B cell (primary cell): ENCODE data around the gene MYADML2. TPM values are rescaled to one million over a fixed set of nuclear protein-coding genes. Genes with fewer than 3 reads are reported as not detected.

ENCODE experiments used
- ATAC-seq: fragments of 200-7000 bp; cut with Tn5 transposase; one replicate; pipeline ENCODE4 v1.10.0; 2021; ENCODE audit warnings: low read depth, mild to moderate bottlenecking, moderate number of reproducible peaks, moderate library complexity
- CTCF ChIA-PET: fragments of 350-600 bp; sonication (Branson Sonifier 250); formaldehyde crosslinking; loops from one replicate; lab custom pipeline; 2021; ENCODE audit warnings: antibody characterized with exemption, inconsistent platforms; lab: Charles Lee
- POLR2A ChIA-PET: fragments of 350-600 bp; sonication (Branson Sonifier 250); formaldehyde crosslinking; loops from one replicate; lab custom pipeline; 2021; ENCODE audit warnings: antibody characterized with exemption; lab: Charles Lee
- DNase-seq: peaks from one replicate; pipeline ENCODE4 v3.0.0; 2013
- H2AFZ ChIP-seq: 2 replicates; pipeline ENCODE4 v1.6.1; 2012; ENCODE audit warnings: mild to moderate bottlenecking, low read depth, low read length; ENCODE audit not compliant: insufficient read depth, poor library complexity, severe bottlenecking
- H3K27ac ChIP-seq, 2 donors: 1 replicate in 1 of 2; 2 replicates in 1 of 2; pipeline ENCODE4 v1.5.1; 2012 to 2013; ENCODE audit warnings: low read length in 2 of 2, mild to moderate bottlenecking in 2 of 2, moderate library complexity in 1 of 2
- H3K27me3 ChIP-seq, 4 experiments: fragments of 200-600 bp in 1 of 4; sonication (generic) in 1 of 4; replicated peaks in 1 of 4; 1 replicate in 2 of 4; 2 replicates in 2 of 4; pipeline versions ENCODE4 v1.6.1 to v1.7.0; 2013 to 2016; ENCODE audit warnings: low read length in 3 of 4, mild to moderate bottlenecking in 2 of 4, mixed read lengths in 1 of 4, moderate library complexity in 1 of 4; ENCODE audit not compliant: insufficient read depth in 4 of 4, control insufficient read depth in 3 of 4; ENCODE audit errors: control extremely low read depth in 1 of 4
- H3K36me3 ChIP-seq, 2 experiments: replicated peaks in 1 of 2; 1 replicate in 1 of 2; 2 replicates in 1 of 2; pipeline versions ENCODE4 v1.6.1 to v1.7.1; 2013; ENCODE audit warnings: low read length in 1 of 2; ENCODE audit not compliant: insufficient read depth in 2 of 2, control insufficient read depth in 1 of 2; ENCODE audit errors: control extremely low read depth in 1 of 2, extremely low read depth in 1 of 2
- H3K4me1 ChIP-seq, 2 donors: fragments of 200-600 bp in 1 of 2; sonication (generic) in 1 of 2; 1 replicate in 1 of 2; 2 replicates in 1 of 2; pipeline versions ENCODE4 v1.5.1 to v1.6.1; 2013 to 2017; ENCODE audit warnings: low read length in 2 of 2; ENCODE audit not compliant: control insufficient read depth in 2 of 2, insufficient read depth in 2 of 2
- H3K4me2 ChIP-seq: replicated peaks from 2 replicates; pipeline ENCODE3; 2012; ENCODE audit warnings: mild to moderate bottlenecking, low read depth, low read length; ENCODE audit not compliant: poor library complexity, severe bottlenecking
- H3K4me3 ChIP-seq, 5 experiments: fragments of 200-600 bp in 1 of 5; sonication (generic) in 1 of 5; 1 replicate in 3 of 5; 2 replicates in 2 of 5; pipeline versions ENCODE4 v1.5.1 to v1.7.0; 2011 to 2016; ENCODE audit warnings: low read length in 4 of 5, mild to moderate bottlenecking in 4 of 5, low read depth in 2 of 5, control low read depth in 1 of 5, moderate library complexity in 1 of 5; ENCODE audit not compliant: insufficient read depth in 1 of 5; ENCODE audit errors: control extremely low read depth in 1 of 5, extremely low read depth in 1 of 5
- H3K79me2 ChIP-seq: fragments of 200-600 bp; sonication (generic); one replicate; pipeline ENCODE4 v1.6.0; 2016; ENCODE audit warnings: low read length; ENCODE audit not compliant: control insufficient read depth, insufficient read depth
- H3K9ac ChIP-seq: fragments of 200-600 bp; sonication (generic); 2 replicates; pipeline ENCODE4 v1.6.1; 2017; ENCODE audit warnings: mild to moderate bottlenecking, low read length, moderate library complexity
- H3K9me3 ChIP-seq, 3 donors: one replicate each; pipeline versions ENCODE4 v1.6.1 to v1.7.1; 2013; ENCODE audit warnings: low read length in 2 of 3; ENCODE audit not compliant: control insufficient read depth in 2 of 3, insufficient read depth in 1 of 3; ENCODE audit errors: control extremely low read depth in 1 of 3
- H4K20me1 ChIP-seq: 2 replicates; pipeline ENCODE4 v1.6.0; 2012; ENCODE audit warnings: mild to moderate bottlenecking, low read length; ENCODE audit not compliant: insufficient read depth, control insufficient read depth, poor library complexity, severe bottlenecking
- H3K27ac Mint-ChIP-seq: one replicate; pipeline ENCODE4 v1.8.0; 2021; ENCODE audit warnings: mixed read lengths
- H3K27me3 Mint-ChIP-seq: one replicate; pipeline ENCODE4 v1.8.0; 2021; ENCODE audit warnings: mixed read lengths
- H3K4me1 Mint-ChIP-seq: one replicate; pipeline ENCODE4 v1.8.0; 2021; ENCODE audit warnings: mixed read lengths
- H3K4me3 Mint-ChIP-seq: one replicate; pipeline ENCODE4 v1.8.0; 2021; ENCODE audit warnings: mixed read lengths
- H3K9me3 Mint-ChIP-seq: one replicate; pipeline ENCODE4 v1.8.0; 2022; ENCODE audit warnings: mixed read lengths; ENCODE audit not compliant: insufficient read depth
- CTCF ChIP-seq: fragments of 200-600 bp; IDR thresholded peaks from one replicate; pipeline ENCODE4 v1.8.0; 2022; ENCODE audit warnings: antibody characterized with exemption, mild to moderate bottlenecking
- EZH2 ChIP-seq: IDR thresholded peaks from 2 replicates; pipeline ENCODE4 v1.6.1; 2012; ENCODE audit warnings: borderline replicate concordance, low read depth, mild to moderate bottlenecking, moderate library complexity, low read length; ENCODE audit not compliant: insufficient read depth, poor library complexity, severe bottlenecking
- WGBS: methylation state at CpG from one replicate; pipeline ENCODE4 v1.1.5; 2013; ENCODE audit warnings: missing lambda C conversion rate; ENCODE audit not compliant: insufficient coverage; 5-methylcytosine and 5-hydroxymethylcytosine counted together
- intact Hi-C: fragments of 100-400 bp; cut with micrococcal nuclease; formaldehyde crosslinking; loops from one replicate; pipeline ENCODE4 v1.10.0; 2022
- polyA plus RNA-seq: library from polyadenylated mRNA; depleted of rRNA; stranded (reverse); fragments of >200 nt; gene quantifications from 2 replicates; pipeline ENCODE4 v1.2.3, GENCODE V29; 2012
- total RNA-seq, 2 donors: library from RNA; stranded (reverse); fragments of 120-200 nt in 1 of 2; gene quantifications; 1 replicate in 1 of 2; 2 replicates in 1 of 2; pipeline versions ENCODE4 v1.2.3 to v1.2.4, GENCODE V29; 2013 to 2022

The MYADML2 gene
- total and polyA plus RNA-seq, 2 donors (not counting 1 experiment from before 2014, with no cell fraction given), result not detected

GRCh38 chr17:81913394-81914102 lies 33.5 kb downstream of the MYADML2 start:
- peaks cover 30% of the 10 kb centered on the region for H3K4me1 Mint-ChIP-seq
- Histone ChIP-seq H3K9me3 (peaks cover 0 to 3% (median 0%) of the 10 kb centered on the region in 3 donors), H3K79me2 (peaks cover 57% of the 10 kb centered on the region), H2AFZ (no peak overlapping the region), H3K4me3 (no peak overlapping the region), H3K27ac (no peak overlapping the region), H3K4me2 (no peak overlapping the region), H4K20me1 (peaks cover 72% of the 10 kb centered on the region), H3K36me3 (peaks cover 0 to 36% of the 10 kb centered on the region in 2 experiments), H3K4me1 (peaks cover 22 to 35% of the 10 kb centered on the region in 2 donors), H3K27me3 (no peaks in the 10 kb centered on the region), H3K9ac (no peak overlapping the region)
- no peaks in the 10 kb centered on the region for H3K9me3 Mint-ChIP-seq
- ChIA-PET POLR2A (no interaction called here), CTCF (interaction anchor here (1.3 to 1.7 kb wide), 2 partner anchors 14 to 44 kb away, joined by 3 to 4 read pairs; partner anchors contain the start of gene MAFG)
- ATAC-seq, result no peak
- no peaks in the 10 kb centered on the region for H3K27me3 Mint-ChIP-seq
- WGBS, result 97% methylated on average over 31 of the region's 31 CpGs
- intact Hi-C loops, result no loop called here
- H3K27ac Mint-ChIP-seq, result no peak overlapping the region
- TF ChIP-seq CTCF, result no peak
- TF ChIP-seq EZH2, result no peak
- DNase-seq, result no peak
- peak overlapping the region; percentile 46 for H3K4me3 Mint-ChIP-seq
